ENCODE results near the gene RAB18.

RAB18 gene

DNA sequence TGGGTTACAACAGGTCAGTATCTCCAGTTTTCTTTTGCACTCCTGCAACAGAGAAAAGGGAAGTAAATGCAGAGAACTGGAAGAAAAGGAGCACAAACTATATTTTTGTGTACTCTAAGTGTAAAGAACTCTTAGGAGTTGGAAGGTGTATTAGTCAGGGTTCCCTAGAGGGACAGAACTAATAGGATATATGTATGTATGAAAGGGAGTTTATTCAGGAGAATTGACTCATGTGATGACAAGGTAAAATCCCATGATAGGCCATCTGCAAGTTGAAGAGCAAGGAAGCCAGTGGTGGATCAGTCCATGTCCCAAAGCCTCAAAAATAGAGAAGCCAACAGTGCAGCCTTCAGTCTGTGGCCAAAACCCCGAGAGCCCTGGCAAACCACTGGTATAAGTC lies 22.6 kb upstream of the RAB18 start:
- no peak overlapping the region for H3K4me3 ChIP-seq (ENCODE audit: low read depth, low read length)
- peak; percentile 12 for DNase-seq (ENCODE audit: low read depth)

DNA sequence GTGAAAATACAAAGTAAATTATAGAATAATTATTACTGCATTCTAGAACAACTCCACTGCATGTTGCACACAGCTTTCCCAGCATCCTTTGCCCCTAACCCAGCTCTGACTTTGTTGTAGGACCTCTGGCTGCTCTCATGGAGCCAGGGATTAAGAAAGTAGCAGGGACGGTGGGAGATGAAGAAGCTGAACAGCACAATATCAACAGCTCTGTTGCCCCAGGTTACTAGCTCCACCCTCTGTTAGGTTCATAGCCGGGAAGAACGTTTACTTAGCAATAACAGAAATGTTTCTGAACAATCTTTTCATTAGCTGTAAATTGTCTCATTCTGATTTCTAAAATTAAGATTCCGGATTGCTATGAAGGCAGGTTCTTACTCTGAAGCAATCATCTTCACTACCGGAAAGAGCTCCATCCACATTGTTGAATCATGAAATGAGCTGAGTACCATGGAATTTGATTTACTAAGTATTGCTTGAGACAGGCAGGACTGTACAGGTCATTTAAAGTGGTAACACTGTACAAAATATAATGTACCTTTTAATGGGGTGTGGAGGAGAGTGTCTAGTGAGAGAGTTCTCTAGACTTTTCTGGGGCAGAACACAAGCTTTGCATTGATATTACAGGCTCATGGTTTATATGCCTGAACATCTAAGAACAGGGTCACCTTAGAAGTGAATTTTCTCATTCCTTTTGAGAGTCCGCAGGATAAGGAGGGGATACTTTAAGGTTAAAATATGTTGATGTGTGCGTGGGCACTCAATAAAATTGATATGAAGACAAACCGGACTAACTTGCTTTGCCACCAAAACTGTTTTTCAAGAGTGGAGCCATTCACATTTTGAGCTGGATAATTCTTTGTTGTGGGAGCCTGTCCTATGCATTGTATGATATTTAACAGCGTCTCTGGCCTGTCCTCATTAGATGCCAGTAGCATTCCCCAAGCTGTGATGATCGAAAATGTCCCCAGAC lies 20.8 kb upstream of the RAB18 start:
- H3K4me3 ChIP-seq (ENCODE audit: low read depth, low read length): no peak overlapping the region
- no peak for DNase-seq (ENCODE audit: low read depth)
- TF ChIP-seq MAX (IDR thresholded peaks at IDR 0.05; ENCODE audit: low read depth, low read length): no peak
- no peak for TF ChIP-seq MYC (IDR thresholded peaks at IDR 0.05; ENCODE audit: low read depth, low read length)
- TF ChIP-seq POLR2A (IDR thresholded peaks at IDR 0.05; ENCODE audit: extremely low read depth, insufficient read length): no peak
- TF ChIP-seq CTCF (IDR thresholded peaks at IDR 0.05; ENCODE audit: low read depth, low read length): no peak

More for the DNA sequence above, 22.6 kb upstream of the RAB18 start:
- TF ChIP-seq CTCF (IDR thresholded peaks at IDR 0.05; ENCODE audit: low read depth, low read length) (no peak), POLR2A (IDR thresholded peaks at IDR 0.05; ENCODE audit: extremely low read depth, insufficient read length) (no peak), MYC (IDR thresholded peaks at IDR 0.05; ENCODE audit: low read depth, low read length) (no peak), MAX (IDR thresholded peaks at IDR 0.05; ENCODE audit: low read depth, low read length) (no peak)

GRCh38 chr10:27485368-27485767 lies 18.7 kb upstream of the RAB18 start:
- TF ChIP-seq MYC (IDR thresholded peaks at IDR 0.05; ENCODE audit: low read depth, low read length) (no peak), MAX (IDR thresholded peaks at IDR 0.05; ENCODE audit: low read depth, low read length) (no peak), POLR2A (IDR thresholded peaks at IDR 0.05; ENCODE audit: extremely low read depth, insufficient read length) (no peak), CTCF (IDR thresholded peaks at IDR 0.05; ENCODE audit: low read depth, low read length) (no peak)
- H3K4me3 ChIP-seq (ENCODE audit: low read depth, low read length): no peak overlapping the region
- no peak for DNase-seq (ENCODE audit: low read depth)

DNA sequence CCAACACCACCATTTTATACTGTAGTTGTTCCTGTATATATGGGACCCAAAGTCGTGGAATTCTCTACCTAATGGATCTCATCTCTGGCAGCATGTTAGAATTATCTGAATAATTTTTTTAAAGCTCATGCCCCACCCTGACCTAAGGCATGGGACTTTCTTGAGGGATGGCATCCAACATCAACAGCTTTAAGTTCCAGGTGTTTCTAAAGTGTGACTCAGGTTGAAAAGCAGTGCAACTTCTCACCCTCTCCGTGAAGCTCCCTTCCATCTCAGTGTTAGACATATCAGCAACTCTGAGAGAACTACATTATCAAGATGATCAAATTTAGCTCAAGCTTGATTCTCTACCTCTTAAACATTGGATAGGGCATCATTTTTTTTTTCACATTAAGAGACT lies 18.1 kb upstream of the RAB18 start:
- no peak overlapping the region for H3K4me3 ChIP-seq (ENCODE audit: low read depth, low read length)
- DNase-seq (ENCODE audit: low read depth): no peak

DNA sequence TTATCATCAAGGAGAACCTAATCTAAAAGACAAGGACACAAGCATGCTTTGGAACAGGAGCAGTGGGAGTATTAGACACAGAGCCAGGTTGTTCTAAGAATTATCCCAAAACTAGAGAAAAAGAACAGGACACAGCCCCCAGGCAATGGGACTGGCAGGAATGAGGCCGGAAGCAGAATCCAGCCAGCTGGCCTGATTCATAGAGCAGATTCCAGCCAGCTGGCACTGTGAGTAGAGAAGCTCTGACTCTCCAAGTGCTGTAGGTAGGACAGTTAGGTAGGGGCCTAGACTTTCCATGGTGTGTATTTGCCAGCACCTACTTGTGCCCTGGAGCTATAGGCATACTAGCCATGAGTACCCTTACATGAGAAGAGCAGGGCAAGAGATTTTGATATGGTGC lies 13.3 kb upstream of the RAB18 start:
- H3K4me3 ChIP-seq (ENCODE audit: low read depth, low read length): no peak overlapping the region
- no peak for DNase-seq (ENCODE audit: low read depth)
- TF ChIP-seq MYC (IDR thresholded peaks at IDR 0.05; ENCODE audit: low read depth, low read length) (no peak), POLR2A (IDR thresholded peaks at IDR 0.05; ENCODE audit: extremely low read depth, insufficient read length) (no peak), CTCF (IDR thresholded peaks at IDR 0.05; ENCODE audit: low read depth, low read length) (no peak), MAX (IDR thresholded peaks at IDR 0.05; ENCODE audit: low read depth, low read length) (no peak)

More for the DNA sequence above, 18.1 kb upstream of the RAB18 start:
- TF ChIP-seq MYC (IDR thresholded peaks at IDR 0.05; ENCODE audit: low read depth, low read length) (no peak), MAX (IDR thresholded peaks at IDR 0.05; ENCODE audit: low read depth, low read length) (no peak), POLR2A (IDR thresholded peaks at IDR 0.05; ENCODE audit: extremely low read depth, insufficient read length) (no peak)

Measured in NB4 (cell line).